Trophoblast cell (in vitro differentiated cells and primary cell): ENCODE data around the gene ARSI.
A peak's percentile ranks its signal among the peaks of the same experiment; 100 is the strongest.

Experiments
- DNase-seq, 2 donors: peaks; one replicate each; pipeline ENCODE4 v3.0.0-alpha.2; 2016
- H2AFZ ChIP-seq: 2 replicates; pipeline ENCODE4 v1.6.1; 2013; ENCODE audit warnings: low read length, moderate library complexity, mild to moderate bottlenecking; ENCODE audit not compliant: insufficient read depth, poor library complexity
- H2AK5ac ChIP-seq: 2 replicates; pipeline ENCODE4 v1.6.1; 2013; ENCODE audit warnings: mild to moderate bottlenecking, low read length
- H2BK120ac ChIP-seq: 2 replicates; pipeline ENCODE4 v1.6.1; 2013; ENCODE audit warnings: low read length, mild to moderate bottlenecking, moderate library complexity; ENCODE audit not compliant: insufficient read depth, poor library complexity
- H2BK12ac ChIP-seq: 2 replicates; pipeline ENCODE4 v1.6.1; 2013; ENCODE audit warnings: mild to moderate bottlenecking, low read length, moderate library complexity
- H2BK5ac ChIP-seq: 2 replicates; pipeline ENCODE4 v1.6.1; 2013; ENCODE audit warnings: low read length, low read depth, moderate library complexity, mild to moderate bottlenecking; ENCODE audit not compliant: poor library complexity
- H3K14ac ChIP-seq: 2 replicates; pipeline ENCODE4 v1.6.1; 2013; ENCODE audit warnings: mild to moderate bottlenecking, low read length
- H3K18ac ChIP-seq: 2 replicates; pipeline ENCODE4 v1.6.1; 2013; ENCODE audit warnings: mild to moderate bottlenecking, low read length
- H3K23ac ChIP-seq: 2 replicates; pipeline ENCODE4 v1.6.1; 2013; ENCODE audit warnings: low read length
- H3K27ac ChIP-seq: 2 replicates; pipeline ENCODE4 v1.5.1; 2013; ENCODE audit warnings: low read depth, mild to moderate bottlenecking, inconsistent platforms, low read length, moderate library complexity
- H3K27me3 ChIP-seq: 2 replicates; pipeline ENCODE4 v1.6.1; 2013; ENCODE audit warnings: inconsistent platforms, mild to moderate bottlenecking, low read length, moderate library complexity; ENCODE audit not compliant: insufficient read depth
- H3K36me3 ChIP-seq, 2 experiments: 1 replicate in 1 of 2; 2 replicates in 1 of 2; pipeline ENCODE4 v1.6.1; 2013; ENCODE audit warnings: low read length in 2 of 2, mild to moderate bottlenecking in 2 of 2, moderate library complexity in 1 of 2; ENCODE audit not compliant: insufficient read depth in 2 of 2, control insufficient read depth in 1 of 2
- H3K4ac ChIP-seq: 2 replicates; pipeline ENCODE4 v1.6.1; 2013; ENCODE audit warnings: low read depth, mild to moderate bottlenecking, low read length, moderate library complexity
- H3K4me1 ChIP-seq, 2 experiments: 1 replicate in 1 of 2; 2 replicates in 1 of 2; pipeline ENCODE4 v1.6.1; 2013; ENCODE audit warnings: low read length in 2 of 2, mild to moderate bottlenecking in 2 of 2, moderate library complexity in 1 of 2; ENCODE audit not compliant: insufficient read depth in 2 of 2, control insufficient read depth in 1 of 2
- H3K4me2 ChIP-seq: 2 replicates; pipeline ENCODE4 v1.6.1; 2013; ENCODE audit warnings: inconsistent platforms, mild to moderate bottlenecking, low read length, moderate library complexity
- H3K4me3 ChIP-seq: 2 replicates; pipeline ENCODE4 v1.5.1; 2013; ENCODE audit warnings: mild to moderate bottlenecking, low read depth, low read length, inconsistent platforms
- H3K79me1 ChIP-seq: one replicate; pipeline ENCODE4 v1.6.1; 2013; ENCODE audit warnings: low read length
- H3K79me2 ChIP-seq: 2 replicates; pipeline ENCODE4 v1.6.1; 2013; ENCODE audit warnings: low read length, mild to moderate bottlenecking; ENCODE audit not compliant: control insufficient read depth, insufficient read depth, poor library complexity
- H3K9ac ChIP-seq: 2 replicates; pipeline ENCODE4 v1.6.1; 2013; ENCODE audit warnings: mild to moderate bottlenecking, low read length
- H3K9me3 ChIP-seq: 2 replicates; pipeline ENCODE4 v1.6.1; 2013; ENCODE audit warnings: low read depth, mild to moderate bottlenecking, control low read depth, inconsistent platforms, low read length; ENCODE audit not compliant: insufficient read depth
- H4K12ac ChIP-seq: 2 replicates; pipeline ENCODE4 v1.6.1; 2013; ENCODE audit warnings: low read depth, mild to moderate bottlenecking, low read length, moderate library complexity
- H4K8ac ChIP-seq: 2 replicates; pipeline ENCODE4 v1.6.1; 2013; ENCODE audit warnings: low read depth, mild to moderate bottlenecking, low read length, moderate library complexity
- H4K91ac ChIP-seq: one replicate; pipeline ENCODE4 v1.6.1; 2013; ENCODE audit warnings: low read depth, mild to moderate bottlenecking, low read length, moderate library complexity
- WGBS: extraction: QIAGEN DNeasy Blood & Tissue Kit; methylation state at CpG from one replicate; pipeline ENCODE4 v1.1.7; 2013; ENCODE audit warnings: missing lambda C conversion rate; ENCODE audit not compliant: insufficient read length, insufficient coverage; ENCODE audit errors: extremely low coverage; 5-methylcytosine and 5-hydroxymethylcytosine counted together

The ARSI gene

DNA sequence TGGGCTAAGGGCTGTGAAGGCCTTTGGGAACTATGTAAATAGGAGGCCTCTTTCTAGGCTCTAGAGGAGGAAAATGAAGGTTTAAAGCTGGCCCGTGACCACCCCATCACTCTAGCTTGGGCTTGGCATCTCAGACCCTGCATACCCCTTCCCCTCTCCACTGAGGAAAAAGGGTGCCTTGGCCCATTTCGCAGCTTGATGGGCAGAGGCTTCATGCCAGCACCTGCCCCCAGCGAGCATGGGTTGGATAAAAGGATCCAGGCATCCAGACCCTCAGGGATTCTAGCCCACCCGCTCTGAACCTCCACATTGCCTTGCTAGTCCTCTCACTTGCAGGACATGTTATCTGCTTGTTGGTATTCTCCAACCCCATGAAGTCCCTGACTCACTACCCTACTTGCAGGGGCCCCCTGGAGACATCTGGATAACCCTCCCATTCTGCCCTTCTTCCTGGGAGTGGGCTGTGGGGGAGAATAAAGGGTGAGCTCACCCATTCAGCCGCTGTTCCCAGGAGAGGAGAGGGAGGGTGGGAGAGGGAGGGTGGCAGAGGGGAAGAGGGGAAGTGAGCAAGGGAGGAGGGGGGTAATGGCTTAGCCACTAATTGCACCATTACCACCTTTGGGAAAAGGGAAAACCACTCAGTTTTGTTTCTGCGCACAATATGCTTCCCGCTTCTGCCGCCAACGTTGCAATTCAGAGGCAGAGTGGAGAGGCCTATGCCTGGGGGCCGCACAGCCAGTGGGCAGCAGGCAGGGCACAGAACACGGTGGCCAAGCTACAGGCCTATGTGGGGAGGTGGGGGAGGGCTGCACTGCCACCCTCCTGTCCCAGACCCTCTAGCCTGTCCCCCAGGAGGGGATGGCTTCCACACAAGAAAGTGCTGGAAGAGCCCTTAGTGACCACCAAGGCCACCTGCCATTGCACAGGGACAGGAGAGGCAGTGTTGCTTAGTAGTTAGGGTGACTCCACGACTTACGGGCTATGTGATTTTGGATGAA is 11.0 kb downstream of the ARSI start:
- Histone ChIP-seq H3K18ac (no peak overlapping the region), H2AFZ (no peak overlapping the region), H4K91ac (no peak overlapping the region), H3K9ac (no peak overlapping the region), H3K14ac (no peak overlapping the region), H3K4me2 (no peak overlapping the region), H3K27me3 (no peaks in the 10 kb centered on the region), H3K23ac (no peak overlapping the region), H3K4me1 (no peaks in the 10 kb centered on the region), H3K79me2 (no peaks in the 10 kb centered on the region), H3K79me1 (no peaks in the 10 kb centered on the region), H3K4ac (no peak overlapping the region), H2AK5ac (no peak overlapping the region), H3K4me3 (no peak overlapping the region), H2BK120ac (no peak overlapping the region), H3K36me3 (no peaks in the 10 kb centered on the region), H2BK12ac (no peak overlapping the region), H4K12ac (no peak overlapping the region), H2BK5ac (no peak overlapping the region), H4K8ac (no peak overlapping the region), H3K9me3 (no peaks in the 10 kb centered on the region), H3K27ac (no peak overlapping the region)
- DNase-seq = no peak
- WGBS = no CpG with 5 or more reads among the region's 13 CpGs

DNA sequence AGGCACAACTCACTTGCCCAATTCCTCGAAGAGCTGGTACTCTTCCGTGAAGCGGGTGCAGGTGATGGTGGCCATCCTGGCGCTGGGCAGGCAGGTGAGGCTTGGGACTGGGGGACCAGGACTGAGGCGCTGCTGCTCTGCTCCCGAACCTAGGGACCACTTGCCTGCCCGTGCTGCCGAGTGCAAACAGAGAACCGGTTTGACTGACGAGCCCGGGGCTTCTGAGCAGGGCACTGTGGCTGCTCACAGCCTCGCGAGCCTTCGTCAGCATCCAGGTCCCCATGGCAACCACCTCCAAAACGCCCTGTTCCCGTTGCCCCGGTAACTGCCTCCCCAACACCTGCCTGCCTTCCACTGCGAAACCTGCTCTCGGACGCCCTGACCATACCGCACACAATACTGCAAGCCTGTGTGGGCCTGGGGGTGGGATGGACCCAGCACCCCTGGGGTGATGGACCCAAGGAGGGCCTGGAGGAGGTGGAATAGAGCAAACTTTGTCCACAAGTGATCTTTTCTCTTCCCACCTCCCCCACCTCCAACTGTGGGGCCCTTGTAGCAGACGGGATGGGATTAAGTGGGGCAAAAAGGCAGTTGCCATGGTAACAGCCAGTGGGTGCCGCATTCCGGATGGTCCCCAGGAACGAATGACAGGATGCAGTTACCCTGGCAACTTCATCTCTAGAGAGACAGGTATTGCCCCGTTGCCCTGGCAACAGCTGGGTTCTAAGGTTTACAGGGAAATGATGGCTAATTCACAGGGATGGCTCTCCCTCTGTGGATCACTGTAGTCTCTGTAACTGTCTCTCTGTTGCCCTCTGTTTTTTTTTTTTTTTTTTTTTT is 12.9 kb downstream of the ARSI start, which contains the start of gene CAMK2A:
CAMK2A (minus strand) TSS at position 223 of the 840 bp plus-strand sequence; CDS start at position 75, 148 bp downstream.
- Histone ChIP-seq H3K18ac (no peak within 1 kb of the TSS), H3K27ac (no peak within 1 kb of the TSS), H3K9ac (no peak within 1 kb of the TSS), H3K23ac (no peak within 1 kb of the TSS), H2BK120ac (no peak within 1 kb of the TSS), H3K79me1 (no peaks in the 10 kb centered on the region), H3K27me3 (no peaks in the 10 kb centered on the region), H4K12ac (no peak within 1 kb of the TSS), H2AFZ (no peak within 1 kb of the TSS), H3K36me3 (no peaks in the 10 kb centered on the region), H3K79me2 (no peaks in the 10 kb centered on the region), H3K4me1 (no peaks in the 10 kb centered on the region), H2AK5ac (no peak within 1 kb of the TSS), H3K4me2 (no peak within 1 kb of the TSS), H2BK5ac (no peak within 1 kb of the TSS), H3K9me3 (no peaks in the 10 kb centered on the region), H4K8ac (no peak within 1 kb of the TSS), H3K4me3 (no peak within 1 kb of the TSS), H3K14ac (no peak within 1 kb of the TSS), H4K91ac (no peak within 1 kb of the TSS), H3K4ac (no peak within 1 kb of the TSS), H2BK12ac (no peak within 1 kb of the TSS)
- WGBS = no CpG with 5 or more reads among the region's 26 CpGs
- peak in 1 of 2 donors; percentile 18 for DNase-seq

DNA sequence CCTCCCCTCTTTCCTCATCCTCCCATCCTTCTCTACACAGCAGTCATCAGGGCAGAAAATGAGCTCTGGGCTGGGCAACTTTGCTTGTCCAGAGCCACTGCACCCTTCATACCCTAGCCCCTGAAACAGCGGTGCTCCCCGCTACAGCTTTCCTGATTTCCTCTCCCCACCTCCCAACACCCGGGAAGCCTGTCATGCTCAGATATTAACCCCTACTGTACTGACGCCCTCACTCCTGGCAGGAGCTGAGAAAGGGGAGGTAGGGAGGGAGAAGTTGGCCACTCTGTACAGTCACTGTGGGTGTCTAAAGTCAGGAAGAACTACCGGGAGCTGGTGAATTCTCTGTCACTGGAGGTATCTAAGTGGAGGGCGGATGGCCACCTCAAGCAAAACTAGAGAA is 13.9 kb downstream of the ARSI start:
- Histone ChIP-seq H3K4me1 (no peaks in the 10 kb centered on the region), H3K14ac (no peak overlapping the region), H2AFZ (no peak overlapping the region), H2BK5ac (no peak overlapping the region), H3K9ac (no peak overlapping the region), H3K27me3 (no peaks in the 10 kb centered on the region), H3K79me2 (no peaks in the 10 kb centered on the region), H4K91ac (no peak overlapping the region), H2BK120ac (no peak overlapping the region), H4K8ac (no peak overlapping the region), H3K36me3 (no peaks in the 10 kb centered on the region), H3K4ac (no peak overlapping the region), H3K27ac (no peak overlapping the region), H2BK12ac (no peak overlapping the region), H3K23ac (no peak overlapping the region), H3K4me2 (no peak overlapping the region), H3K18ac (no peak overlapping the region), H4K12ac (no peak overlapping the region), H2AK5ac (no peak overlapping the region), H3K4me3 (no peak overlapping the region), H3K79me1 (no peaks in the 10 kb centered on the region), H3K9me3 (no peaks in the 10 kb centered on the region)
- DNase-seq = no peak
- no CpG with 5 or more reads among the region's 6 CpGs for WGBS

DNA sequence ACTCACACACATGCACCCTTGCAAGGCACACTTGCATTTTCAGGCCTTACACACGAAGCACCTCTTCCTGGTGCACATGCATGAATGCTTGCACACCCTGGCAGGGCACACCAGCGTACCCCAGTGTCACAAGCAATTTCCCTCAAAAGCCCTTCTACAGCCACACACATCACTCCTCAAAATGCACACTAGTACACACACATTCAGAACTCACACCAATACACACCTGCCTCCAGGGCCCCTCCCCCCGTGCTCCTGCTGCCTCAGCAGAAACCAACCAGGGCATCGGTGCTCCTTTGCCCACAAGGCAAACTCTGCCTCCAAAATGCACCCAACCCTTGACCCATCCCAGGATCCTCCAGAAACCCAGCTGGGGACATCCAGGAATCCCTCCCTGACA is 14.3 kb downstream of the ARSI start:
- H3K4me2 ChIP-seq = no peak overlapping the region
- no CpG with 5 or more reads among the region's 4 CpGs for WGBS

More for the DNA sequence above, 14.3 kb downstream of the ARSI start:
- no peaks in the 10 kb centered on the region for H3K27me3 ChIP-seq
- no peak overlapping the region for H2AFZ ChIP-seq
- no peak overlapping the region for H3K27ac ChIP-seq
- no peak overlapping the region for H2BK5ac ChIP-seq
- no peak overlapping the region for H4K8ac ChIP-seq
- no peak overlapping the region for H3K23ac ChIP-seq
- peak overlapping the region; percentile 5 for H3K9ac ChIP-seq
- no peak overlapping the region for H3K18ac ChIP-seq
- no peak overlapping the region for H2AK5ac ChIP-seq
- no peak overlapping the region for H4K12ac ChIP-seq
- no peak overlapping the region for H2BK12ac ChIP-seq
- no peaks in the 10 kb centered on the region for H3K79me1 ChIP-seq
- no peak overlapping the region for H3K14ac ChIP-seq
- DNase-seq = no peak
- H3K4me3 ChIP-seq = no peak overlapping the region
- H3K79me2 ChIP-seq = no peaks in the 10 kb centered on the region
- H3K9me3 ChIP-seq = no peaks in the 10 kb centered on the region
- no peak overlapping the region for H2BK120ac ChIP-seq
- no peaks in the 10 kb centered on the region for H3K36me3 ChIP-seq
- no peaks in the 10 kb centered on the region for H3K4me1 ChIP-seq
- H4K91ac ChIP-seq = no peak overlapping the region
- H3K4ac ChIP-seq = no peak overlapping the region
